Astrocyte of the spinal cord (primary cell): ENCODE results near the gene KLHL26.

Experiments used
- DNase-seq: peaks from one replicate; pipeline ENCODE4 v3.0.0; 2011; ENCODE audit warnings: low read depth, low spot score
- H3K4me3 ChIP-seq: 2 replicates; pipeline ENCODE4 v1.5.1; 2011; ENCODE audit warnings: low read depth, mild to moderate bottlenecking, low read length, moderate library complexity
- CTCF ChIP-seq: IDR thresholded peaks from 2 replicates; pipeline ENCODE4 v1.5.1; 2012; ENCODE audit warnings: low read depth, mild to moderate bottlenecking, low read length, inconsistent platforms
- in situ Hi-C: cut with HindIII; loops from 2 replicates; pipeline ENCODE4 v1.10.0; 2017; ENCODE audit warnings: low sequenced_read_pairs

KLHL26 gene

GRCh38 chr19:18685597-18686190 is 48.9 kb downstream of the KLHL26 start:
- no peak for DNase-seq
- in situ Hi-C loops, result no loop called here
- H3K4me3 ChIP-seq, result no peak overlapping the region
- no peak for TF ChIP-seq CTCF

GRCh38 chr19:18687740-18688465 is 51.1 kb downstream of the KLHL26 start:
- no peak for TF ChIP-seq CTCF
- no peak overlapping the region for H3K4me3 ChIP-seq
- no peak for DNase-seq
- in situ Hi-C loops, result no loop called here

- in situ Hi-C loops, result no loop called here
- TF ChIP-seq CTCF, result no peak
- no peak for DNase-seq
- no peak overlapping the region for H3K4me3 ChIP-seq
Measured at GRCh38 chr19:18696023-18696422, 59.2 kb downstream of the KLHL26 start.

GRCh38 chr19:18697680-18698079 is 60.9 kb downstream of the KLHL26 start:
- H3K4me3 ChIP-seq, result no peak overlapping the region
- no peak for DNase-seq
- TF ChIP-seq CTCF, result no peak
- in situ Hi-C loops, result no loop called here

- no peak overlapping the region for H3K4me3 ChIP-seq
- in situ Hi-C loops, result no loop called here
- DNase-seq, result no peak
- no peak for TF ChIP-seq CTCF
Measured at GRCh38 chr19:18698321-18699167, 61.7 kb downstream of the KLHL26 start.

- TF ChIP-seq CTCF, result no peak
- DNase-seq, result no peak
- in situ Hi-C loops, result no loop called here
- H3K4me3 ChIP-seq, result no peak overlapping the region
Measured at GRCh38 chr19:18699403-18700054, 62.7 kb downstream of the KLHL26 start.
